GM19463 (cell line): ENCODE measurements around the gene ZNF3.
"Not testable (repeated sequence)": the region's sequence is repeated elsewhere in the genome, so short reads cannot be mapped to it uniquely, and the experiment has no call there.

Source experiments
- ATAC-seq: cut with Tn5 transposase; IDR thresholded peaks from one replicate; pipeline ENCODE4 v1.9.1; 2021; ENCODE audit warnings: mild to moderate bottlenecking, moderate library complexity; ENCODE audit not compliant: unreplicated experiment

Gene ZNF3

DNA sequence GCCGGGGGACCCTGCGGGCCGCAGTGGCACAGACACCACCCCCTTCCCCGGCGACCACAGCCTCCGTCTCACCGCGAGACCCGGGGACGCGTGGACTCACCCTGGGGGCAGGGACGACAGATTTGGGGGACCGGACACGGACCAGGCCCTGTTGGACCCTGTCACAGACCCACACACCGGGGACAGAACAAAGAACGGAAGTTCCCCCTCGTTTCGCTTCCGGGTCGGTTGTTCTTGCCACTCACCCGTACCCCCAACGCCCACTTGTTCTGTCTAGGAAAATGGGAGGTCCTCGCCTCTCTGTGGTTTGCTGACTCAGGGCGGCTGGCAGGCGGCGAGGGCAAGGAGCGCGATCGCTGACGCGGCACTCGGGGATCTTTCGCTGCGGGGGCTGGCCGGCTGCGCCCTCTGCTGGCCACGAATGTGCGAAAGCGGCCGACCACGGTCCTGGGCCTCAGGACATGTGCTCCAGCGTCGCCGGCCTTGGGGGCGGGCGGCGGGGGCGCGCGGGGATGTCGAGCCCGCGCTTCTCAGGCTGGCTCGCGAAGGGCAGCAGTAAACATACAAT, at the start of gene ZNF3:
ZNF3 (minus strand) TSS at position 189 of the 568 bp plus-strand sequence. CDS start 4,366 bp downstream, outside the sequence.
- peak; percentile 83 for ATAC-seq

GRCh38 chr7:100130608-100131453, 49.3 kb upstream of the ZNF3 start:
- no peak for ATAC-seq

- ATAC-seq = not testable (repeated sequence)
Measured at GRCh38 chr7:100130220-100130607, 48.7 kb upstream of the ZNF3 start.

DNA sequence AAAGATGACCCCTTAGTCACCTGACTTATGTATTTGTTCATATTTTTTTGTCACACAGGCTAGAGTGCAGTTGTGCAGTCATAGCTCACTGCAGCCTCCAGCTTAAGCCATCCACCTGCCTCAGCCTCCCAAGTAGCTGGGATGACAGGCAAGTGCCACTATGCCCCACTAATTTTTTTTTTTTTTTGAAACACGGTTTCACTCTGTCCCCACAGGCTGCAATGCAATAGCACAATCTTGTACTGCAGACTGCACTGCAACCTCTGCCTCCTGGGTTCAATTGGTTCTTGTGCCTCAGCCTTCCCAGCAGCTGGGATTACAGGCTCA, 47.1 kb upstream of the ZNF3 start:
- ATAC-seq = no peak

DNA sequence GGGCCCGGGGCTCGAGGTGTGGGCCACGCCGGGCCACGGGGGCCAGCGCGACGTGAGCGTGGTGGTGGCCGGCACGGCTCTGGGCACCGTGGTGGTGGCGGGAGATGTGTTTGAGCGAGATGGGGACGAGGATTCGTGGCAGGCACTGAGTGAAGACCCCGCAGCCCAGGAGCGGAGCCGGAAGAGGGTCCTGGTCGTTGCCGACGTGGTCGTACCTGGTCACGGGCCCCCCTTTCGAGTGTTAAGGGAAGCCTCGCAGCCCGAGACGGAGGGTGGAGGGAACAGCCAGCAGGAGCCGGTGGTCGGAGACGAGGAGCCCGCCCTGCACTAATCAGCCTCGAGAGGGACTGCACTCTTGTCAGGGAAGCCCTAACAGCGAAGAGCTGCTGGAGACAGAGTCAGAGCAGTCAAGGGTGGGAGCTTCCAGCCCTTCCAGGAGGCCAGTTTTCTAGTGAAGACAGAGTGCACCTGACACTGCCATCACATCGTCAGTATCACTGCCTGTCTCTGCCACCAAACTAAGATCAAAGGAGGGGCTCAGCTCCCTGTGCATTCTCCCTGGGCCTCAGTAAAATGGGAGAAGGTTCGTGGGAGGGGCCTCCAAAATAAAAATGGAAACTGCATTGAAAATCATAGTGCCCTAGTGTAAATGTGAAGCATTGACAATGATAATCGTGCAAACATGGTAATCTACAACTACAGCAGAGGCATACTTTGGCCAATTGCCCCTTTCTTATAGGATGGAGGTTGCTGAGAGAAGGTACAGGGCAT, 46.5 kb upstream of the ZNF3 start:
- ATAC-seq = no peak

DNA sequence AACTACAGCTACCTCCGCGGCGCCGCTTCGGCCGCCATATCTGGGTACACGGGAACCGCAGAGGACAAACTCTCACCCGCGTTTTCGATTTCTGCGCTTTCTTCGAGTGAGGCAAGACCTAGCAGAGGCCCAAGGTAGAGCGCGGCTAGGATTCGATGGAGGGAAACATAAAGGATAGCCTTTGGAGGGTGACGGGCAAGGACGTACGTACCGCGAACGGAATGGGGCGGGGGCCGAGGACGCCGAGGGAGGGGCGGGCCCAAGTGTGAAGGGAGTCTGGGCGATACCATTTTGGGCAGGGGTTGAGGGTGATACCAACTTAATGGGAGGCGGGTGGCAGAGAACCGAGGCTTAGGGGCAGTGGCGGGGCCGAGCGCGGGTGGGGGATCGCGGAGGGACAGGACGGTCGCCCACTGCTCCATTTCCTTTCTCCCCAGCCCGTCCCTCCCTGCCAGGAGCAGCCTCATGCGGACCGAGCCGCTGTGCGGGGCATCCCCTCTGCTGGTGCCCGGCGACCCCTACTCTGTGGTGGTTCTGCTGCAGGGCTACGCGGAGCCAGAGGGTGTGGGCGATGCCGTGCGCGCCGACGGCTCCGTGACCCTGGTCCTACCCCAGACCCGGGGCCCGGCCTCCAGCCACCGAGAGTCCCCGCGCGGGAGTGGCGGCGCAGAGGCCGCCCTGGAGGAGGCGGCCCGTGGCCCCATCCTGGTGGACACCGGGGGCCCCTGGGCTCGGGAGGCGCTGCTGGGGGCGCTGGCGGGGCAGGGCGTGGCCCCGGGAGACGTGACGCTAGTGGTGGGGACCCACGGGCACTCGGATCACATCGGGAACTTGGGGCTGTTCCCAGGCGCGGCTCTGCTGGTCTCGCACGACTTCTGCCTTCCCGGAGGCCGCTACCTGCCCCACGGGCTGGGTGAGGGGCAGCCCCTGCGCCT, 45.7 kb upstream of the ZNF3 start, which contains the start of gene MBLAC1:
MBLAC1 (plus strand) TSS at position 37 of the 935 bp plus-strand sequence; CDS start at position 466, 429 bp downstream.
- peak; percentile 60 for ATAC-seq

GRCh38 chr7:100126239-100126930, 44.9 kb upstream of the ZNF3 start:
- peak; percentile 23 for ATAC-seq

DNA sequence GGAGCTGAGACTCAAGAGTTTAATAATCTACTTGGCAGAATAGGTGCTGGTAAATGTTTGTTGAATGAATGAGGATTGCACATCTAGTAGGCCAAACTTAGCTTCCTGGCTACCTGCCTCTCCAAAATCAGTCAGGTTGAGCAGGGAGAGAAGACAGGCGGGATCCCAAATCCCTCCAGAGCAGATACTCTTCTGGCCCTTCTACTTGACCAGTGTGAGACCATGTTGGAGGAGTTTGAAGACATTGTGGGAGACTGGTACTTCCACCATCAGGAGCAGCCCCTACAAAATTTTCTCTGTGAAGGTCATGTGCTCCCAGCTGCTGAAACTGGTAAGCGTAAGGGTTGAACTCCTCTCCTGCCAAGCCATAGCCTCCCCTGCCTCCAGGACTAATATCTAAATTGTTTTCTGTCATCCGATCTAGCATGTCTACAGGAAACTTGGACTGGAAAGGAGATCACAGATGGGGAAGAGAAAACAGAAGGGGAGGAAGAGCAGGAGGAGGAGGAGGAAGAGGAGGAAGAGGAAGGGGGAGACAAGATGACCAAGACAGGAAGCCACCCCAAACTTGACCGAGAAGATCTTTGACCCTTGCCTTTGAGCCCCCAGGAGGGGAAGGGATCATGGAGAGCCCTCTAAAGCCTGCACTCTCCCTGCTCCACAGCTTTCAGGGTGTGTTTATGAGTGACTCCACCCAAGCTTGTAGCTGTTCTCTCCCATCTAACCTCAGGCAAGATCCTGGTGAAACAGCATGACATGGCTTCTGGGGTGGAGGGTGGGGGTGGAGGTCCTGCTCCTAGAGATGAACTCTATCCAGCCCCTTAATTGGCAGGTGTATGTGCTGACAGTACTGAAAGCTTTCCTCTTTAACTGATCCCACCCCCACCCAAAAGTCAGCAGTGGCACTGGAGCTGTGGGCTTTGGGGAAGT, 43.0 kb upstream of the ZNF3 start:
- no peak for ATAC-seq

DNA sequence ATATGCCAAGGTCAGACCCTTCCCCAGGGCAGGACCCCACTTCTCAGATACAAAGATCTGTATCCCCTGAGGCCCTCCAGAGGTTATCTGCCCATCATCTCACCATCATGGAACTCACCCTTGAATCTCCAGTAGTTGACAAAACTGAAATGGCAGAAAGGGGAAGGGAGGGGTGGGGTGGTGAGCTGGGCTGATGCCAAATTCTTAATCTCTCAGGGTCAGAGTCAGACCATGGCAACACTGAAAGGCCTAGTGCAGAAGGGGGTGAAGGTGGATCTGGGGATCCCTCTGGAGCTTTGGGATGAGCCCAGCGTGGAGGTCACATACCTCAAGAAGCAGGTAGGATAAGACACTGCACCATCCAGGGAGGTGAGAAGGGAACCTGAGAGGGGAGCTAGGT, 41.0 kb upstream of the ZNF3 start:
- ATAC-seq = no peak

DNA sequence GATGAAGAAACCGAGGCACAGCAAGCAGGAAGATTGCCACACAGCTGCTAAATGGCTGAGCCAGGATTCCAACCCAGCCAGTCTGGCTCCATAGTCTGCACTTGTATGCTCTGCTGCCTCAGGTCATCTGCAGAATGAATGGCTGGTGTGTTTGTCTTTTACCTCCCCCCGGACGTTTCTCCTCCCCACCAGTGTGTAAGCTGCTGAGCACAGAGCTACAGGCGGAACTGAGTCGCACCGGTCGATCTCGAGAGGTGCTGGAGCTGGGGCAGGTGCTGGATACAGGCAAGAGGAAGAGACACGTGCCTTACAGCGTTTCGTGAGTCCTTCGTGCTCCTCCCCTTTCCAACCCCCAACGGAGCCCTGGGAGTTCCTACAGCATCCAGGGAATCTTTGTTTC, 40.5 kb upstream of the ZNF3 start:
- ATAC-seq = no peak

DNA sequence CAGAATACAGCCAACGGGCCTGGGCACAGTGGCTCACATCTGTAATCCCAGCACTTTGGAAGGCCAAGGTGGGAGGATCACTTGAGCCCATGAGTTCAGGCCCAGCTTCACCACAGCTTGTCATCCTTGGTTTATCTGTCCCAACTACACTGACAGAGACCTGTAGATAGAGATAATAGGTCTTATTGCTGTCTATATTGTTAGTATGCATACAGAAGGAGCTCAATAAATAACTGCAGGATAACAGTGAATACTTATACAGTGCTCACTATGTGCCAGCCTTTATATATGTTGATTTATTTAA, 39.2 kb upstream of the ZNF3 start:
- ATAC-seq = no peak

GRCh38 chr7:100119970-100120732, 38.6 kb upstream of the ZNF3 start:
- ATAC-seq = peak; percentile 23

- peak; percentile 67 for ATAC-seq
Measured at GRCh38 chr7:100119072-100119969, 37.8 kb upstream of the ZNF3 start, which contains the start of the genes CNPY4 and TAF6. TSS of gene CNPY4 (plus strand) at chr7:100119634. CDS start at chr7:100119745, 111 bp downstream. TSS of gene TAF6 (minus strand) at chr7:100119358. CDS start at chr7:100114209, 5,149 bp downstream.

- no peak for ATAC-seq
Measured at GRCh38 chr7:100118388-100119071, 37.0 kb upstream of the ZNF3 start.

DNA sequence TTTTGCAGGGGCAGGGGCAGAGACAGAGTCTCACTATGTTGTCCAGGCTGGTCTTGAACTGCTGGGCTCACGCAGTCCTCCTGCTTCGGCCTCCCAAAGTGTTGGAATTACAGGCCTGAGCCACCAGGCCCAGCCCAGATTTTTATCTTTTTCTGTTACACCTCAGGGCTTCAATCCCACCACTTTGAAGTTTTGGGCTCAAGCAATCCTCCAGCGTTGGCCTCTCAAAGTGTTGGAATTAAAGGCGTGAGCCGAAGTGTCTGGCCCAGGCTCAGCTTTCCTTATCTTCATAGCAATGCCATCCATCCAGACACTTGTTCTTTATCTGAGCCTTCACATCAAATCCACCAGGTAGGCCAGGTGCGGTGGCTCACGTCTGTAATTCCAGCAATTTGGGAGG, 33.5 kb upstream of the ZNF3 start:
- no peak for ATAC-seq

- no peak for ATAC-seq
Measured at GRCh38 chr7:100111914-100112313, 30.4 kb upstream of the ZNF3 start.

GRCh38 chr7:100111156-100111555, 29.6 kb upstream of the ZNF3 start:
- ATAC-seq = no peak
